ENCODE results near the gene MLPH.

Gene MLPH

GRCh38 chr2:237549216-237549615 lies 62.2 kb downstream of the MLPH start:
- no peak for DNase-seq

- DNase-seq: no peak
These were observed 62.8 kb downstream of the MLPH start for GRCh38 chr2:237549643-237550415.

GRCh38 chr2:237551071-237551574 lies 64.1 kb downstream of the MLPH start:
- no peak for DNase-seq

- no peak for DNase-seq
These were observed 65.9 kb downstream of the MLPH start for GRCh38 chr2:237552908-237553307.

GRCh38 chr2:237553948-237554347 lies 66.9 kb downstream of the MLPH start:
- DNase-seq: no peak

- no peak for DNase-seq
These were observed 68.5 kb downstream of the MLPH start for GRCh38 chr2:237555560-237555959.

GRCh38 chr2:237556773-237557632 lies 70.0 kb downstream of the MLPH start:
- DNase-seq: no peak

GRCh38 chr2:237557633-237558015 lies 70.6 kb downstream of the MLPH start:
- DNase-seq: no peak

- DNase-seq: no peak
These were observed 72.0 kb downstream of the MLPH start for GRCh38 chr2:237558961-237559641.

GRCh38 chr2:237561221-237561620 lies 74.2 kb downstream of the MLPH start:
- no peak for DNase-seq

GRCh38 chr2:237563816-237564215 lies 76.8 kb downstream of the MLPH start:
- DNase-seq: no peak

- no peak for DNase-seq
These were observed 77.6 kb downstream of the MLPH start for GRCh38 chr2:237564526-237565131.

- no peak for DNase-seq
These were observed 78.9 kb downstream of the MLPH start for GRCh38 chr2:237565974-237566373.

GRCh38 chr2:237566401-237567235 lies 79.6 kb downstream of the MLPH start, which contains the start of gene PRLH:
Gene PRLH (plus strand): TSS chr2:237566574. CDS start chr2:237566574, 0 bp downstream.
- no peak for DNase-seq

GRCh38 chr2:237567276-237568029 lies 80.4 kb downstream of the MLPH start:
- DNase-seq: no peak

- DNase-seq: no peak
These were observed 81.1 kb downstream of the MLPH start for GRCh38 chr2:237568121-237568660.

- no peak for DNase-seq
These were observed 82.0 kb downstream of the MLPH start for GRCh38 chr2:237569041-237569440.

GRCh38 chr2:237569896-237570295 lies 82.8 kb downstream of the MLPH start:
- DNase-seq: no peak

- DNase-seq: no peak
These were observed 83.8 kb downstream of the MLPH start for GRCh38 chr2:237570776-237571335.

GRCh38 chr2:237571551-237571950 lies 84.5 kb downstream of the MLPH start:
- DNase-seq: no peak
